HAP-1 (cell line): Measurements from ENCODE around the gene SIPA1.

ENCODE experiments used
- DNase-seq, 2 experiments: peaks; one replicate each; pipeline ENCODE4 v3.0.0-alpha.2; 2016 to 2020; ENCODE audit warnings: low spot score in 2 of 2
- H3K27me3 ChIP-seq: fragments of 250-450 bp; sonication (Bioruptor Pico); 2 replicates; pipeline ENCODE4 v1.5.1; 2020; ENCODE audit warnings: low read depth, mild to moderate bottlenecking, moderate library complexity
- H3K36me3 ChIP-seq: fragments of 250-450 bp; sonication (Bioruptor Pico); replicated peaks from 2 replicates; pipeline ENCODE4 v1.5.1; 2020; ENCODE audit warnings: mild to moderate bottlenecking
- H3K4me1 ChIP-seq: fragments of 250-450 bp; sonication (Bioruptor Pico); 2 replicates; pipeline ENCODE4 v1.5.1; 2020; ENCODE audit warnings: mild to moderate bottlenecking
- H3K4me3 ChIP-seq: fragments of 250-450 bp; sonication (Bioruptor Pico); 2 replicates; pipeline ENCODE4 v1.5.1; 2020; ENCODE audit warnings: mild to moderate bottlenecking, moderate library complexity
- H3K9me3 ChIP-seq: fragments of 250-450 bp; sonication (Bioruptor Pico); 2 replicates; pipeline ENCODE4 v1.5.1; 2020; ENCODE audit warnings: mild to moderate bottlenecking, moderate library complexity
- in situ Hi-C: fragments of 300-500 bp; cut with MboI; formaldehyde crosslinking; loops from 3 replicates; pipeline ENCODE4 v1.14.3; 2020; ENCODE audit warnings: low sequenced_read_pairs, inconsistent platforms, mixed read lengths

The SIPA1 gene

GRCh38 chr11:65696802-65697552 is 59.1 kb downstream of the SIPA1 start:
- Histone ChIP-seq H3K4me1 (peaks cover 6% of the 10 kb centered on the region), H3K4me3 (no peak overlapping the region), H3K9me3 (peaks cover 2% of the 10 kb centered on the region; the same call in 1 of the 2 replicates), H3K27me3 (no peaks in the 10 kb centered on the region), H3K36me3 (no peaks in the 10 kb centered on the region)
- DNase-seq, result no peak
- in situ Hi-C loops, result no loop called here

GRCh38 chr11:65698205-65698604 is 60.3 kb downstream of the SIPA1 start:
- DNase-seq, result no peak
- in situ Hi-C loops, result no loop called here
- H3K36me3 ChIP-seq, result no peaks in the 10 kb centered on the region
- peaks cover 6% of the 10 kb centered on the region for H3K4me1 ChIP-seq
- peaks cover 2% of the 10 kb centered on the region; the same call in 1 of the 2 replicates for H3K9me3 ChIP-seq
- H3K27me3 ChIP-seq, result no peaks in the 10 kb centered on the region
- no peak overlapping the region for H3K4me3 ChIP-seq

- H3K4me3 ChIP-seq, result no peak overlapping the region
- H3K27me3 ChIP-seq, result no peaks in the 10 kb centered on the region
- H3K36me3 ChIP-seq, result no peaks in the 10 kb centered on the region
- DNase-seq, result no peak
- peaks cover 2% of the 10 kb centered on the region; the same call in 1 of the 2 replicates for H3K9me3 ChIP-seq
- peaks cover 9% of the 10 kb centered on the region for H3K4me1 ChIP-seq
- in situ Hi-C loops, result no loop called here
Observed at GRCh38 chr11:65699306-65699705, 61.4 kb downstream of the SIPA1 start.

GRCh38 chr11:65700399-65700798 is 62.5 kb downstream of the SIPA1 start:
- Histone ChIP-seq H3K9me3 (peaks cover 2% of the 10 kb centered on the region; the same call in 1 of the 2 replicates), H3K27me3 (no peaks in the 10 kb centered on the region), H3K4me1 (peaks cover 18% of the 10 kb centered on the region), H3K36me3 (no peaks in the 10 kb centered on the region), H3K4me3 (no peak overlapping the region)
- DNase-seq, result no peak
- in situ Hi-C loops, result loop anchor here (10.0 kb wide), 1 partner anchor 284 kb away; no protein-coding TSS in a partner anchor
